ENCODE data around the gene AKNA. TPM values are rescaled to one million over a fixed set of nuclear protein-coding genes. Genes with fewer than 3 reads are reported as not detected.

The AKNA gene
- total RNA-seq, 1 donor from 2014 or later: 31.4 TPM

GRCh38 chr9:114288193-114289091, 99.3 kb downstream of the AKNA start:
- no peak for DNase-seq (ENCODE audit: extremely low read depth, low read depth, low spot score)

DNA sequence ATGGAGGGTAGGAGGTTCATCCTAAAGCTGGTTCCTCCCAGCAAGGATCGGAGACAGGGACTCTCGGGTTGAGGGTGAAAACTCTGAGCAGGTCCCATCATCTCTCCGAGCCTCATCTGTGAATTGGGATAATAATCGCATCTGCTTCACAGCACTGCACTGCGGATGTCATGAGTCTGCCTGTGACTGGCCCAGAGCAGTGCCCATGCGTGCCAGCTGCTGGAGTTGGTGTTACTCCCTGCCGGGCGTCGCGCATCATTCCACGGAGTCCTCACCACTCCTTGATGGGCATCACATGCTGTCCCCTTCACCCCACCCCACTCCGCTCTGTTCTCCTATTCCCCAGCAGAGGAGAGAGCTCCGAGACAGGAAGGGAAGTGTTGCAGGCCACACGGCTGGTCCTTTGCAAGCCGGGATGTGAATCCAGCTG, 100.0 kb downstream of the AKNA start:
- no peak for DNase-seq (ENCODE audit: extremely low read depth, low read depth, low spot score)

DNA sequence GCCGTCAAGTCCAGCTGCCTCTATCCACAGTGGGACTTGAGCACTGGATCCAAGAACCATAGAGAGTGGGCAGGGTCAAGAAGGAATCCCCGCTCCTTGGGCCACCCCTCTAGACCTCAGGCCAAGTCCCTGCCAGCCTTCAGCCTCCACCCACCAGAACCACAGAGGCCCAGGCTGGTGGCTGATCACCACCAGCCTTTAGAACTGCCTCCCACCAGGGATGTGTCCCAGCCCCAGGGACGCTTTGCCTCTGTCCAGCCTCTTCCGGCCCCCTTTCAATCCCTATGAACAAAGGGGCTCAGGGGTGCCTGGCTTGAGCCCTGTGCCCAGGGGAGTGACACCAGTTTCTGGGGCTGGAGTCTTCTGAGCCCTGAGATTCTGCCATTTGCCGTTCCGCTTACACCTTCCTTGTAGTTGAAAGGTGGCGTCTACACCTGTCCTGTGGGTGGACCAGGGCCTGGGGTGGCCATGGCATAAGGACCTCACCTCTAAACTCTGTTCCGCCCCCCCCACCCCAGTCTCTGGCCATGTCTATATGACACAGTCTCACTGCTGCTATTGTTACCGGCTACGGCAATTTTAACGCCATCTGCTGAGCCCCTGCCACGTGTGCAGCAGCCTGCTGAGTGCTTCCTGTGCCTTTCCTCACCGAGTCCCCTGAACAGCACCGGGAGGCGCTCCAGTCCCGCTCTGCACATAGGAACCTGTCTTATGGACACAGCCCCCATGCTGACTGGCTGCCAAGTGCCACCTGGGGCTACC, 100.6 kb downstream of the AKNA start:
- no peak for DNase-seq (ENCODE audit: extremely low read depth, low read depth, low spot score)

- no peak for DNase-seq (ENCODE audit: extremely low read depth, low read depth, low spot score)
These were observed 101.6 kb downstream of the AKNA start for GRCh38 chr9:114286146-114286679.

GRCh38 chr9:114285166-114285867, 102.5 kb downstream of the AKNA start:
- DNase-seq (ENCODE audit: extremely low read depth, low read depth, low spot score): no peak

- no peak for DNase-seq (ENCODE audit: extremely low read depth, low read depth, low spot score)
These were observed 103.3 kb downstream of the AKNA start for GRCh38 chr9:114284316-114285060.

Other genes with a start within 250 kb of the AKNA start
- gene COL27A1, start 232.4 kb downstream of the AKNA start, total RNA-seq: 22.2 and 39.6 TPM in 2 replicates
- gene ORM1, start 64.9 kb downstream of the AKNA start, total RNA-seq: not detected in 2 replicates
- not detected in 2 replicates for gene ORM2, start 58.1 kb downstream of the AKNA start, total RNA-seq
- gene WHRN, start 117.5 kb upstream of the AKNA start, total RNA-seq: 0.68 and 1.9 TPM in 2 replicates
- gene ATP6V1G1, start 199.8 kb upstream of the AKNA start, total RNA-seq: 146 and 156 TPM in 2 replicates
- gene TMEM268, start 223.3 kb upstream of the AKNA start, total RNA-seq: 4.1 and 5.3 TPM in 2 replicates